ENCODE results near the gene GBE1. TPM values are rescaled to one million over a fixed set of nuclear protein-coding genes. Genes with fewer than 3 reads are reported as not detected.

The GBE1 gene
- polyA plus RNA-seq, 1 of the 3 experiments (the other 2 are of a cell fraction), result 14.2 TPM

GRCh38 chr3:81451140-81451539 lies 310.3 kb downstream of the GBE1 start:
- H2AFZ ChIP-seq (ENCODE audit: low read depth), result 0 out of 2 replicates have a peak overlapping the region, but pooled peaks have one; percentile 14
- no peak overlapping the region for H3K9ac ChIP-seq
- H3K9me2 ChIP-seq, result no peaks in the 10 kb centered on the region
- no peaks in the 10 kb centered on the region for H3K79me2 ChIP-seq (ENCODE audit: insufficient read depth)
- no peak overlapping the region for H3K4me2 ChIP-seq
- H3K36me3 ChIP-seq (replicated peaks in 1 of 2; ENCODE audit: control insufficient read depth in 1 of 2, insufficient read depth in 2 of 2, low read length in 1 of 2), result no peaks in the 10 kb centered on the region
- ChIA-PET POLR2A (interaction anchor here (1.8 kb wide), 1 partner anchor 12 kb away, joined by 6 read pairs; no protein-coding TSS in a partner anchor), CTCF (no interaction called here)
- DNase-seq, result no peak
- peak overlapping the region in 1 of 2 experiments; percentile 16; a peak in 2 of 4 replicates for H3K27ac ChIP-seq (ENCODE audit: low read depth in 2 of 2, low read length in 1 of 2)
- H3K9me3 ChIP-seq, result no peaks in the 10 kb centered on the region
- peaks cover 7% of the 10 kb centered on the region for H3F3A ChIP-seq (replicated peaks; ENCODE audit: insufficient read depth)
- no peaks in the 10 kb centered on the region for H4K20me1 ChIP-seq (ENCODE audit: insufficient read depth)
- H3K27me3 ChIP-seq (ENCODE audit: insufficient read depth), result no peaks in the 10 kb centered on the region
- no peak overlapping the region for H3K4me3 ChIP-seq (ENCODE audit: low read depth in 2 of 2, low read length in 1 of 2)
- WGBS (ENCODE audit: low lambda C conversion rate), result 90% methylated on average over 2 of the region's 2 CpGs
- peaks cover 0 to 14% of the 10 kb centered on the region in 2 experiments; a peak in 3 of 4 replicates for H3K4me1 ChIP-seq (ENCODE audit: control insufficient read depth in 1 of 2, insufficient read depth in 2 of 2, low read depth in 1 of 2, low read length in 1 of 2)
- TF ChIP-seq NRF1 (IDR thresholded peaks at IDR 0.05; ENCODE audit: low read depth, low read length) (no peak), USF1 (IDR thresholded peaks at IDR 0.05; ENCODE audit: borderline replicate concordance, low read depth) (no peak), MEF2A (IDR thresholded peaks at IDR 0.05; ENCODE audit: borderline replicate concordance, low read depth) (no peak), RFX5 (IDR thresholded peaks at IDR 0.05; ENCODE audit: low read length) (no peak), PBX3 (IDR thresholded peaks at IDR 0.05) (no peak), ZBTB33 (IDR thresholded peaks at IDR 0.05; ENCODE audit: borderline replicate concordance, low read depth) (no peak), USF2 (IDR thresholded peaks at IDR 0.05; ENCODE audit: borderline replicate concordance, low read depth, low read length) (no peak), IRF3 (IDR thresholded peaks at IDR 0.05; ENCODE audit: low read depth, low read length) (no peak), NFIC (IDR thresholded peaks at IDR 0.05; ENCODE audit: borderline replicate concordance) (no peak), YY1 (IDR thresholded peaks at IDR 0.05; ENCODE audit: low read depth) (no peak), GATA2 (CRISPR knock-in tag; IDR thresholded peaks at IDR 0.05) (no peak), RXRA (IDR thresholded peaks at IDR 0.05; ENCODE audit: borderline replicate concordance, low read depth) (no peak), SIN3A (IDR thresholded peaks at IDR 0.05; ENCODE audit: borderline replicate concordance, low read depth, low read length) (no peak), TCF12 (IDR thresholded peaks at IDR 0.05) (no peak), SMC3 (IDR thresholded peaks at IDR 0.05; ENCODE audit: low read depth, low read length) (no peak), FOXM1 (IDR thresholded peaks at IDR 0.05; ENCODE audit: low read depth) (no peak), TAF1 (IDR thresholded peaks at IDR 0.05; ENCODE audit: borderline replicate concordance, low read depth, low read length) (no peak), CTCF (IDR thresholded peaks at IDR 0.05) (no peak), RAD21 (IDR thresholded peaks at IDR 0.05; ENCODE audit: low read length) (no peak)
